ENCODE measurements around the gene HIVEP3. TPM values are rescaled to one million over a fixed set of nuclear protein-coding genes. Genes with fewer than 3 reads are reported as not detected.

Gene HIVEP3
- total RNA-seq, 2 donors from 2014 or later, result 0.13 to 0.99 TPM

DNA sequence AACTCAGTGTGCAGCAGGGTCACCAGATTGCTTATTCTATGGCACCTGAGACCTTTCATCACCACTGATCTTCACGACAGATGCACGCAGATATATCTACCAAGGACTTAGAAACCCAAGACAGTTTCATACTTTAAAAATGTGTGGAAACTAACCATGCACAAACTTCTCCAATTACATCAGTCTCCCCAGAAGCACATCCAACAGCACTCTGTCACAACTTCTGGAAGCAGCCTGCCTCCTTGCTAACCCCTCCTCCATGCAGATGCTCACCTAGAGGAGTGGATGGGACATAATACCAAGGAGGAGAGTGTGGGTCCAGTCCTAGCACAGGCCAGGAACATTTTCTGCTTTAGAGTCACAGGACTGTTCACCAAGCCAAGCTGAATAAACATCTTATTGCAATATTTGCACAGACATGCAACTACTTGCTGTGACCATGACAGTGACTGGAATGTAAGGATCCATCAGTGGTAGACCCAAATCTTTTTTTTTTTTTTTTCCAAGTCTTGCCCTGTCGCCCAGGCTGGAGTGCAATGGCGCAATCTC, 69.4 kb downstream of the HIVEP3 start:
- 95 to 100% methylated on average over 1 to 4 of the region's 4 CpGs for WGBS, 2 experiments (ENCODE audit: insufficient coverage in 1 of 2, insufficient read length in 1 of 2)
- H3K4me1 Mint-ChIP-seq, result peaks cover 10% of the 10 kb centered on the region
- H3K4me3 ChIP-seq (ENCODE audit: low read length), result no peak overlapping the region
- no peak overlapping the region for H3K9ac ChIP-seq (ENCODE audit: extremely low read depth, low read length, poor library complexity, severe bottlenecking)
- peaks cover 9% of the 10 kb centered on the region for H3K27me3 Mint-ChIP-seq (ENCODE audit: insufficient read depth)
- H3K9me3 Mint-ChIP-seq, result no peaks in the 10 kb centered on the region
- H3K36me3 ChIP-seq (ENCODE audit: control insufficient read depth, insufficient read depth, low read length), result no peaks in the 10 kb centered on the region
- DNase-seq, result no peak
- no peak for TF ChIP-seq CTCF (conservative IDR thresholded peaks at IDR 0.05)
- H3K27ac ChIP-seq (ENCODE audit: low read depth, low read length), result no peak overlapping the region
- no peaks in the 10 kb centered on the region for H3K36me3 Mint-ChIP-seq (ENCODE audit: low read depth)
- H3K27me3 ChIP-seq (ENCODE audit: control insufficient read depth, insufficient read depth, low read length, poor library complexity, severe bottlenecking), result peaks cover 5% of the 10 kb centered on the region
- H3K4me3 Mint-ChIP-seq, result no peak overlapping the region
- H3K9me3 ChIP-seq (ENCODE audit: control insufficient read depth, low read length), result no peaks in the 10 kb centered on the region
- H3K4me1 ChIP-seq (ENCODE audit: control insufficient read depth, insufficient read depth, low read length), result no peaks in the 10 kb centered on the region
- no peak overlapping the region for H3K27ac Mint-ChIP-seq

DNA sequence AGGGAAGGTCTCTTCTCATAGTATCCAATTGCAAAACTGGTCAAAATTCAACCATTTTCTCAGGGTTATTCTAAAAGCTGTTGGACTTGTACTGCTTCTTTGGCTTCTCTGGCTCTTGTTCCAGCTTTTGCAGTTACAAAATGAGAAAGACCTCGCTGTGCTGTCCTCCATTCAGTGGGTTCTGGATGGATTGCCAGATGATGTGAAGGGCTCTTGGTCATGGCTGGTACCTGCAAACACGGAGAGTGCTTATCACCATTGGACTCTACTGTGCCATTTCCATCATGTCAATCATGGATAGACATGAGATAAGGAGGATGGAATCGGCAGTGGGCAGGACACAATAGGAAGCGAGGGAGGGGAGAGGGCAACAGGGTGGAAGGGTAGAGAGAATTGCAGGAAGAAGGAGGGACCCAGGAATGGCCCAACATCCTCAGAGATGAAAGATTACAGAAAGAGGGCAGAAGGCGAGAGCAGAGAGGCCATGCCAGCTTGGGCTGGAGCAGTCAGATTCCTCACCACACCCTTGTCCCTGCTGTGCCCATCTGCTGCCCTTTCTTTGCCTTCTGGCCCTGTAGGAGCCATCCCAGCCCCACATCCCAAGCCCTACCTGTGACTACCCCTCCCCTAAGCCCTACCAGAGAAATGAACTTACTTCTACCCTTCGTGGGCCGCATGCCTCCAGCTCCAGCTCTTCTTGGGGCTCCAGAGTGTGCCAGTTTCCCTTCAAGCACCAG, 70.3 kb downstream of the HIVEP3 start:
- H3K27ac ChIP-seq (ENCODE audit: low read depth, low read length), result no peak overlapping the region
- H3K36me3 ChIP-seq (ENCODE audit: control insufficient read depth, insufficient read depth, low read length), result no peaks in the 10 kb centered on the region
- Mint-ChIP-seq H3K4me1 (peaks cover 9% of the 10 kb centered on the region), H3K27ac (no peak overlapping the region), H3K4me3 (no peak overlapping the region), H3K27me3 (ENCODE audit: insufficient read depth) (peaks cover 9% of the 10 kb centered on the region), H3K36me3 (ENCODE audit: low read depth) (no peaks in the 10 kb centered on the region), H3K9me3 (no peaks in the 10 kb centered on the region)
- TF ChIP-seq CTCF (conservative IDR thresholded peaks at IDR 0.05), result no peak
- no peak overlapping the region for H3K4me3 ChIP-seq (ENCODE audit: low read length)
- no peaks in the 10 kb centered on the region for H3K4me1 ChIP-seq (ENCODE audit: control insufficient read depth, insufficient read depth, low read length)
- H3K9me3 ChIP-seq (ENCODE audit: control insufficient read depth, low read length), result no peaks in the 10 kb centered on the region
- 91 to 92% methylated on average over 4 to 7 of the region's 7 CpGs for WGBS, 2 experiments (ENCODE audit: insufficient coverage in 1 of 2, insufficient read length in 1 of 2)
- peaks cover 5% of the 10 kb centered on the region for H3K27me3 ChIP-seq (ENCODE audit: control insufficient read depth, insufficient read depth, low read length, poor library complexity, severe bottlenecking)
- no peak overlapping the region for H3K9ac ChIP-seq (ENCODE audit: extremely low read depth, low read length, poor library complexity, severe bottlenecking)
- no peak for DNase-seq

GRCh38 chr1:41847733-41848132, 71.0 kb downstream of the HIVEP3 start:
- Mint-ChIP-seq H3K27me3 (ENCODE audit: insufficient read depth) (peaks cover 9% of the 10 kb centered on the region), H3K9me3 (no peaks in the 10 kb centered on the region), H3K27ac (no peak overlapping the region), H3K4me3 (no peak overlapping the region), H3K4me1 (peaks cover 8% of the 10 kb centered on the region), H3K36me3 (ENCODE audit: low read depth) (no peaks in the 10 kb centered on the region)
- TF ChIP-seq CTCF (conservative IDR thresholded peaks at IDR 0.05), result no peak
- H3K9ac ChIP-seq (ENCODE audit: extremely low read depth, low read length, poor library complexity, severe bottlenecking), result no peak overlapping the region
- H3K9me3 ChIP-seq (ENCODE audit: control insufficient read depth, low read length), result no peaks in the 10 kb centered on the region
- H3K36me3 ChIP-seq (ENCODE audit: control insufficient read depth, insufficient read depth, low read length), result no peaks in the 10 kb centered on the region
- H3K27me3 ChIP-seq (ENCODE audit: control insufficient read depth, insufficient read depth, low read length, poor library complexity, severe bottlenecking), result peaks cover 5% of the 10 kb centered on the region
- H3K4me1 ChIP-seq (ENCODE audit: control insufficient read depth, insufficient read depth, low read length), result no peaks in the 10 kb centered on the region
- no peak overlapping the region for H3K4me3 ChIP-seq (ENCODE audit: low read length)
- H3K27ac ChIP-seq (ENCODE audit: low read depth, low read length), result no peak overlapping the region
- whole genome bisulfite sequencing, 2 experiments (ENCODE audit: insufficient coverage in 1 of 2, insufficient read length in 1 of 2), result 82 to 100% methylated on average over 1 to 2 of the region's 2 CpGs
- DNase-seq, result no peak
